ENCODE results near the gene AHRR.

- TF ChIP-seq POLR2A (IDR thresholded peaks at IDR 0.05), result no peak
- TF ChIP-seq CTCF (IDR thresholded peaks at IDR 0.05), result no peak
Measured at GRCh38 chr5:369151-369868, 47.8 kb downstream of the AHRR start.

Data from transverse colon (tissue), 3 donors.